ENCODE data around the gene NELFCD.
"Not testable (repeated sequence)": the region's sequence is repeated elsewhere in the genome, so short reads cannot be mapped to it uniquely, and the experiment has no call there.

- TF ChIP-seq, protein P1, sequence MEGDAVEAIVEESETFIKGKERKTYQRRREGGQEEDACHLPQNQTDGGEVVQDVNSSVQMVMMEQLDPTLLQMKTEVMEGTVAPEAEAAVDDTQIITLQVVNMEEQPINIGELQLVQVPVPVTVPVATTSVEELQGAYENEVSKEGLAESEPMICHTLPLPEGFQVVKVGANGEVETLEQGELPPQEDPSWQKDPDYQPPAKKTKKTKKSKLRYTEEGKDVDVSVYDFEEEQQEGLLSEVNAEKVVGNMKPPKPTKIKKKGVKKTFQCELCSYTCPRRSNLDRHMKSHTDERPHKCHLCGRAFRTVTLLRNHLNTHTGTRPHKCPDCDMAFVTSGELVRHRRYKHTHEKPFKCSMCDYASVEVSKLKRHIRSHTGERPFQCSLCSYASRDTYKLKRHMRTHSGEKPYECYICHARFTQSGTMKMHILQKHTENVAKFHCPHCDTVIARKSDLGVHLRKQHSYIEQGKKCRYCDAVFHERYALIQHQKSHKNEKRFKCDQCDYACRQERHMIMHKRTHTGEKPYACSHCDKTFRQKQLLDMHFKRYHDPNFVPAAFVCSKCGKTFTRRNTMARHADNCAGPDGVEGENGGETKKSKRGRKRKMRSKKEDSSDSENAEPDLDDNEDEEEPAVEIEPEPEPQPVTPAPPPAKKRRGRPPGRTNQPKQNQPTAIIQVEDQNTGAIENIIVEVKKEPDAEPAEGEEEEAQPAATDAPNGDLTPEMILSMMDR (IDR thresholded peaks at IDR 0.05 in 4 of 5, conservative IDR thresholded peaks at IDR 0.05 in 1 of 5), result not testable (repeated sequence)
- TF ChIP-seq POLR2A (IDR thresholded peaks at IDR 0.05), result not testable (repeated sequence)
Observed at GRCh38 chr20:59041487-59041886, 60.4 kb downstream of the NELFCD start.
